Measurements from ENCODE around the gene HOXB3.
A peak's percentile ranks its signal among the peaks of the same experiment; 100 is the strongest.

Gene HOXB3

DNA sequence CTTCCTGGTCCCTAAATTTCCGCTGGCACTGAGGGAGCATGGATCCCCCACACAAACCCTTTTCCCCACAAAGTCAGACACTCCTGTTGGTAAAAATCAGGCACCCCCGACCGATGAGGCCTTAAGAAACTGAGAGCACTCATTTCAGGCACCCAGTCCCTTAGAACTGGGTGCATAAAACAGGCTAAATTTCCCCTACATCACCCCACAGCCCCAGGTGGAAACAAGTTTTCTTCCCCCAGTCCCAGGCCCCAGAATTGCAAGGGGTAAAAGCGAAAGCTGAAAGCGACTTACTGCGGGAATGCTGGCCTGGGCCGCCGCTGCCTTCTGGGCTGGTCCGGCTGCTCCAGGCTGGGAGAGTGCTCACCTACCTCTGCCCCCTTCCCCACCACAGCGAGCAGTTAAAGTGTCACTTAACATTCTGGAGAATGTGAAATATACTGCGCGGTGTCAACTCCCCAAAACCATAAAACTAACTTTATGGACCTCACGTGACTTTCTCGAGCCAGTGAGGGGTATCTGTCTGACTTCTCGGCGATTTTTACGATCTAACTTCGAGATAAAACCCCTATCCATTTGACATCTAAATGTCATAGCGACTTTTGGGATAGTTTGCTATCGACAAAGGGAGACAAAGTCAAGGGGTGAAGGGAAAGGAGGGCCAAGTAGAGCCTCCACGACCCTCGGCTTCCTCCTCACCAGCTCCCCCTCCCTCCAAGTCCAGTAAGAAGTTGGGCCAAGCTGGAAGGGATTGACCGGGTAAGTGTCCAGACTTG, at the start of gene HOXB3:
TSS of gene HOXB3 (minus strand) at position 411 of the 776 bp plus-strand sequence. CDS start 37,767 bp downstream, outside the sequence.
- DNase-seq, result no peak

DNA sequence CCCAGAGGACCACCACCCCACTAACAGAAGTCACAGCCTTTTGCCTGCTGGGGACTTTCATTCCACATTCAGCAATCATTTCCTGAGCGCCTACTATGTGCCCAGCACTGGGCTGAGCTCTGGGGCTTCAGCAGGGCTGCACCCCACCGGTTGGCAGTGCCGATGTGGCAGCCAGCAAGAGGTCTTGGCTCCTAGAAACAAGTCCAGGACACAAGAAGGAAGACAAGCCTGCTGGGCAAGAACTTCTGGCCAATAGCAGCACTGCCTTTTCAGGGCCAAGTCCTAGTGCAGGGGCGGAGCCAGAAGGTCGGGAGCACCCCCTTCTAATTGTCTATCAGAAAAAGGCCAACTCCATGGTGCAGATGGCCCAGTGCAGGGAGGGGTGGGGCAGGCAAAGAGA, 49.1 kb upstream of the HOXB3 start:
- no peak for DNase-seq

DNA sequence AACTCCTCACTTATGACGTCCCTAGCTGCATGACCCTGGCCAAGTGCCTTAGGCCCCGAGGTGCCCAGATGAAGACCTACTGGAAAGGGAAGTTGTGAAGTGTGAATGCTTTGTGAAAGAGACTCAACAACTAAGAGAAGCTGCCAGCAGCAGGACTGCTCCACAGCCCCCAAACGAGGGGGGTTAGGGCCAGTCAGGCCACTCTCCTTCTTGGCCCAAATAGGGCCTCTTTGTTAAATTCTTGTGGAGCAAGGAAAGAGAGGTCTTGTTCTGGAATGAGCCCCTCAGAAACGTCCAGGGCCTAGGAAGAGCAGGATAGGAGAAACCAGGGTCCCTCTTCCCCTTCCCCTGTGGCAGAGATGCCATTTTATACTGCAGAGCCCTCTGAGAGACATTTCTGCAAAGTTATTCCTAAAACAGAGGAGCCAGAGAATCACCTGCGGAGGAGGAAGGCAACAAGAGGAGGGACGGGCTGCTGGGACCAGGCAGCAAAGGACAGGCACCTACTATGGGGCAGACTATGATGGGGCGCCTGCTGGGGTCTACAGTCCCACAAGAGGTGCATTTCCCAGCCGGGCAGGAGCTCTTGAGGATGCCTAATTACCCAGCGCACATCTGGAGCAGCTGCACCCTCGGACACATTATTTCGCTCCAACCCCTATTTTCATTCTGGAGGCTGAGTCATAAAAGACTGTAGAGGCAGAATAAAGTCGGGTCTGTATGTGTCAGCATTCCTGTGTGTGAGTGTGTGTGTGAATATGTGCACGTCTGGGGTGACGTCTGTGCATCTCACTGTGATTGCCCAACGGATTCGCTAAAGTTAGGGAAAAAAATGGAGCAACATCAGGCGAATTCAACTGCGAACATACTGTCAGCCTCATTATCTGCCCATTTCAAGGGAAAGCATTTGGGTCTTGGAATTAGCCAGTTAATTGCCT, 47.6 kb upstream of the HOXB3 start:
- no peak for DNase-seq

DNA sequence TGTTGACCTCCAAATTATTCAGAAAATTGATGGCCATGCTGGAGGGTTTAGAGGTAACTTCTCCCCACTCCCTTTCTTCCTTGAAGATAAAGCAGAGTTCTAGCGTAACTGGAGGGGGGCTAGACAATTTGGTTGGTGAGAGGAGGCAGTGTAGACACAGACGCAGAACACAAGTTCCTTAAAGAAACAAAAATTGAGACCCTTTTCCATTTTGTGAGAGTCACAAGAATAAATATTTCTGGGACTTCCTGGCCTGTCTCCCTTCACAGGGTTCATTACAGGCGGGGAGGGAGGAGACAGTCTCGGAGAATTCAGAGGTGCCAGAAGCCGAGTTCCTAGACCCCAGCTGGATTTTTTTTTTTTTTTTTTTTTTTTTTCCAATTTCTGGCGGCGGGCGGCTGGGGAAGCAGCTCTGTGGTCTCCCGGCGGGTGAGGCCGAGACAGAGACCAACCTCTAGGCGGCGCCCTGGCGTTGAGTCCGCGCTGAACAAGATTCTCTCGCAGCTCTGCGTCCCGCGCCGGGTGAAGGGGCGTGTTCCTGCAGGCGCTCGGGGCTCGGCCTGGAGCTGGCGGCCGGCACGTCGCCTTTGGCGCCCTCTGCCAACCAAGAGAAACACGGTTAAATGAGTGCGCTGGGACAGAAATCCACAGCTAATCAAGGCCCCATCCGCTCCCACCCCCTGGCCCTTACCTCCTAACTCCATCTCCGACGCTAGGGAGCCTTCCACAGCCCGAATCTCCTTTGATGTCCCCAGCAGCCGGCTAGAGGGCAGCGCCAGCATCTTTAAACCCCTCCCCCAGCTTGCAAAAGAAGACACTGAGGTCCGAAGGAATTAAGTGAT, 46.4 kb upstream of the HOXB3 start:
- peak; percentile 68 for DNase-seq

DNA sequence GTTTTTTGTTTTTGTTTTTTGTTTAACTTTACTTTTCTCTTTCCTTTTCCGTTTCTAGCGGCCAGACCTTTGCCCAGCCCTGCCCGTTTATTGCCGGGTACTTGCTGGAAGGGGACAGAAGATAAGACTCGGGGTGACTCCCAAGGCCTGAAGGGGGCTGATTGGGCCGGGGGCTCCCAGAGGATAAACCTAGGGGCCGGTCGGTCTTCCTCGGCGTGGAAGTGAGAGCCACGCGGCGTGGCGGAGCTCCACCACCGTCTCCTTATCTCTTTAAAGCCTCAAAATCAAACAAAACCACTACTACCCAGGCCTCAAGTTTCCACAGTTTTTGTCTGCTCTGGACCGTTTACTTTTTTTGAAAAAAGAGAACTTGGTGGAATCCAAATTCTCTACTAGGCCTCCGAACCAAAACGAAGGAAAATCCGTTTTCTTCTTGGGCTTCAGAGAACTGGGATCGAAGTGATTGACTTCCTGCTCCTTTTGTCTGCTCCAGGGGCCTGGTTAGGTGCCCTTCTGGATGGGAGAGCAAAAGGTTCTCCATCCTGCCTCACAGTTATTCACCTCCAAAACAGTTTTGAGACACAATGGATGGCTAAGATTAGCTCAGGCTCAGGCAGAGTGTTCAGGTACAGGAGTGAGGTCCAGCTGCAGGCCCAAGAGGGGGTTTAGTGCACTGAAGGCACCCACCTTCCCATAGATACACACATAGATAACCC, 44.6 kb upstream of the HOXB3 start:
- no peak for DNase-seq

DNA sequence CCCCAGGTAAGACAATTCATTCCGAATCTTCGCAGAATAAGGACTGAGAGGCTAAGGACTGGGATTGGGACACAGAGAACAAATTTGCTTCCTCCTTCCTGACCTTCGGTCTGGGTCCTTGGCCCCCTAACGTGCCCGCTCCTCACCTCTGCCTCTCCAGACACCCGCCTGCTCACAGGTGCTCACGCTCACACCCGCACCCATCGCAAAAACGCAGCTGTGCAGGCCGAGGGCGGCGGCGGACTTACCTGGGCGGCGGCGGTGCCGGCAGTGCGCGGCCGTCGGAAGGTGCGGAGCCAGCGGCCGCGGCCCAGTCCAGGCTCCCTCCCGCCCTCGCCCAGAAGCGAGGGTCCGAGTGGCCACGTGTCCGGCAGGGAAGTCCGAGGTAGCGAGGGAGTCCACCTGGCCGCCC, 43.2 kb upstream of the HOXB3 start:
- DNase-seq, result no peak

DNA sequence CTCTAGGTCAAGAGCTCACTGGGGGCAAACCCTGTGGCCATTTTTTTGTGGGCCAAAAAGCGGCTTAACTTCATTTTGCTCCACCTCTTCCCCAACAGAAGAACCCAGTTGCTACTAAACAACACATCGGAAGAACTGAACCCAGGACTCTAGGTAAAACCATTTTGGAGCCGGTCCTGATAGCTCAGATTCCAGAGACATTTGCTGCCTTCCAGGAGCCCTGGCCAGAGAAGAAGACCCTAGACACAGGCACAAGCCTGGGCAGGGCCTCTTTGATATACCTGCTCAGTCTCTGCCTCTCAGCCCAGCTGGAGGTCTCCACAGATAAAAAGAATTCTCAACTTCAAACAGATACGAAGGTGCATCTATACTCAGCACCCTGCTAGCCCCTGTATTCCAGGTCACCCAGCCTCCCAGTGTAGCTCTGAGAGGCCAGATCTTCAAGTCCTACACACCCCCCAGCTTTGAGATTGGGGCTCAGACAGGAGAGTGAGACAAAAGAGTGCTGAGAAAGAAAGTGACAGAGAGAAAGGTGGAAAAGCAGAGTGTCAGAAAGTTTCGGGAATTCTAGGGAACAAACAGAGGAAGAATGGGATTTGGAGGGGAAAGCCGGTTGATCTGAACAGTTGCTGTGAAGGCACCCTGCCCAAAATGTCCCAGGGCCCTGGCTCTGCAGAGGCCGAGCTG, 42.7 kb upstream of the HOXB3 start:
- no peak for DNase-seq

DNA sequence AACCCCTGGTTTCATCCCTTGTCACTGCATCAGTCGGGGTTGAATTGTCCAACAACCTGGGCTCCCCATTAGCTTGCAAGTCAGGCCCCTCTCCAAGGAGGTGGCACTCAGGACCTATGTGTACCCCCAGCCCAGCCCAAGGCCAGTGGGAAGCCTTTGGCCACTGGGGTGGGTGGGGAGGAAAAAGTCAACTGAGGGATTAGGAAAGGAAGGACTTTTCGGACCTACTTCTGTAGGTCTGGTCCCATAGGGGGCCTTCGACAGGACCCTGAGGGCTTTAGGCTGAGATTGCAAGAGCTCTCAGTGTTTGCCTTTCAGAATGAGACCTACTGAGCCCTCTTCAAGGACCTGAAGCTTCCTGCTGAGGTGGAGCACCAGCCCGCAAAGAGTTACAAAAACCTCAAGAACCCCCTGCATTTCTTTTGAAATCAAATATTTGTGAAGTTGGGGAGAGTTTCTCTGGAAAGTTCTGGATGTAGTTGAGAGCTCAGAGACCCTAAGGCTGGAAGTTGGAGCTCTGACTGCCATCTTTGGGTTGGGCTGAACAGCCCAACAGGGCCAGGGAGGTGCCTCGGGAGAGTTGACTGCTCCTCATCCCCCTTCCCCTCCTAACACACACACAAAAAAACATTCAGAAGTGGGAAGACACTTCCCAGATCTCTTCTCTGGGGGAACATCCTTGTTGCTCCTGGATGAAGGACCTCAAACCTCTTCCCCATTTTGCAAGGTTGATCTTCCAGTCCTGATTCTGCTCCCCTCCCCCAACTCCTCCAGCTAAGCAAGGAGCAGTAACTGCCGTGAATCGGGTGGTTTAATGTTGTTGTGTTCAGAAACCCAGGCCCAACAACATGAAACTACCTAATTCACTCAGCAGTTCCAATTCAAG, 41.9 kb upstream of the HOXB3 start:
- DNase-seq, result no peak

DNA sequence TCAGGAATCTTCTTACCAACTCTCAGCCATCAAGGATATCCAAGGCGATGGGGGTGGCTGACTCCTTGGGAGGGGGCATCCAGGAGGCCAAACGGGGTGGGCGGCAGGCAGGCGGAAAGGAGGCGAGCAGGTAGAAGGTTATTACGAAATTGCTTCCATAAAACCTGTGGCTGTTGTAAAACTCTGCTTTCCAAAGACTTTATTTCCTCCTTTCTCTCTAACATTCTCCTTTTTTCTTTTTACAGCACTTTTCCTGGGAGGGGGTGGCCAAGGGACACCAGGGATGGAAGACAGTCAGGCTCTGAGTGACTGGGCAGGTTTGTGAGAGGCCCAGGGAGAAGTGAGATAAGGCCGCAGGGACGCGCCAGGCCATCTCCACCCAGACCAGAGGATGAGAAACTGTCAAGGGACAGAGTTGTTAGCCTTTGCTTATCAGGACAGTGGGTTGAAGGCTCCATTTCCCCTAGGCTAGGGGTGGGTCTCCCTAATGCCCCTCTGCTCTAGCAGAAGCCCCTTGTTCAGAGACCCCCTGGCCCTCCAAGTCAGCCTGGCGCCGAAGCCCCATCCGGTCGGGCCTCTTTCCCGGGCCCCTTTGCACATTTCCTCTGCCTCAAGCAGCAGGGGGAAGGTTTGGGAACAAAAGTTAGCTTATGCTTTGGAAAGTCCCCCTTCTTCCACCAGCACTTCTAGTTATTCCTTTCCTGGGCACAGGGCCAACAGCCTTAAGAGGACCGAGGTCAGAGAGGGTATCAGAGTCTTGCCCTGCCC, 41.1 kb upstream of the HOXB3 start:
- no peak for DNase-seq

DNA sequence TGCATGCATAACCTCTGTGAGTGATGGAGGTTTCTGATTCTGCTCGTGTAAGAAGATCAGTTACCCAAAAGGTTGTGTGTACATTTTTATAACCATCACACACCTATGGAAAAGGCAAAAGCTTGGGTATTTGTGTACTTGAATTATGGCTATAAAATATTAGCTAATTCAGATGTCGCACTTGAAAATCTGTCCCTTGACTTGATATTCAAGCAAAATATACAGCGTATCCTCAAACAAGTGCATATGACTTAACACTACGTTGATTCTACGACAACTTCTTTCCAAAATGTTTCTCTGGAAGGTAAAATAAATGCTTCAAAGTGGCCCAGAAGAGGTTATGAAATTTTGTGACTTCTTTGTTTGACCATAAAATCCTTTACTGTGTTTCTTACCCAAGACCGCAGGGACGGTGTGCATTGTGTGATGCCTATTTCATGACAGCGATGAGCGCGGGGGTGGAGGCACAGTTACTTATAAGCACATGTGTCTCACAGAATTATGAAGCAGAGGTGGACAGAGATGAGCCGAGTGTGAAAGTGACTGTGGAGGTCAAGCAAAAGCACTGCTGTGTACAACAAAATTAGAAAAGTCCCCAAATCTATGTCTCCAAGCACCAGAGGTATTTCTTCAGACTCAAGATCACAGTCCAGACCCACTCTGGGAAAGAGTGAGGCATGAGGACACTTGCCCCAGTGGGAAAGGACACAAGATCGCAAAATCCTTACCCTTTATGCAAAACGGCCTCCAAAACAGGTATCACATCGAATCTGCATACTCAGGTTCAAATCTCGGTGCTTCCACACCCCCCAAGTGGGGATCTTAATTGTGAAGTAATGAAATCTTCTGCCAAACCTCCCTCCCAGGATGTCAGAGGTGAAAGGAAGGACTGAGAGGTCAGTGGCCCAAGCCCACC, 40.2 kb upstream of the HOXB3 start:
- DNase-seq, result no peak

DNA sequence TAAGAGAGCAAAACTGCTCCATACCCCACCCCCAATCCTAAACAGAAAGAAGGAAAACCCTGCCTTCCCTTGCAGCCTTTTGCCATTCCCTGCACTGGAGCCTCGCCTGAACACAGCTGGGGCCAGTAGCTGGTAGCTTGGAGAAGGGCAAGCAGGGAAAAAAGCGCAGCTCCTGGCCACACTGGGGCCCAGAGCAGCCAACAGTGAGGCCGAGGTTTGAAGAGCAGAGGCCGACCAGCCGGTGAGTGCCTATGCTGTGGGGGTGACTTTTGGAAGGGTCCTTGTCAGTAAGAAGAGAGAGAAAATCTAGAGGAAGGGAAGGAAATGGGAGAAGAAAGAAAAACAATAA, 39.3 kb upstream of the HOXB3 start:
- DNase-seq, result no peak

DNA sequence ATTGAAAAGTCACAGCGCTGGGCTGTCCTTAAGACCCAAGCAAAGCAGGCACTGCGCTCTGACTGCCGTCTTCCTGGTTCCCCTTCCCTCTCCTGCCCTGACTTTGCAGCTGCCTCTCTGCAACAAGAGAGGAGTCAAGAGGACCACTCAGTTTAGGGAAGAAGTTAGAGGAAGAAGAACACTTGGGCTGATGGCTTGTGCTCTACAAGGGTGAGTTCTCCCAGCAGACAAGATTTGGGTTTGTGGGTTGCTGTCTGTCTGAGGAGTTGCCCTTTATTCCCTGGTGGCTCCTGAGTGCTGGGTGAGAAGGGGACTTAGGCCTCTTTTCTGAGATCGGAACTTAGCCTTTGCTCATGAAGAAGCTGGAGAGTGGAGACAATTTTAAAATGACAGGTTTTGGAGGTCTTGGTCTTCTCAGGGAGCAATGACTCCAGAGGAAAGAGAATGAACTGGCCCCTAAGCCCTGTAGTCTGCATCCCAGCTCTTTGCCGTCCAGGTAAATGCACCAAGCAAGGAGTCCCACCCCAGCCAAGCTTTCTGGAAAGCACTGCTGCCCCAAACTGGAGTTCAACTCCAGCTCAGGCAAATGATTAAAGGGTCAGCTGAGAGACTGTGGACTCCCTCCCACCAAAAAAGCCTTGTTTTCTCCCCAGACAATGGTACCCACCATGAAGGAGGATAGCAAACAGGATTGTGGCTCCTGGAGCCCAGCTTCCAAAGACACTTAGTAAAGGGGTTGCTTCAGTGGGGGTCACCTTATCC, 38.8 kb upstream of the HOXB3 start:
- no peak for DNase-seq

DNA sequence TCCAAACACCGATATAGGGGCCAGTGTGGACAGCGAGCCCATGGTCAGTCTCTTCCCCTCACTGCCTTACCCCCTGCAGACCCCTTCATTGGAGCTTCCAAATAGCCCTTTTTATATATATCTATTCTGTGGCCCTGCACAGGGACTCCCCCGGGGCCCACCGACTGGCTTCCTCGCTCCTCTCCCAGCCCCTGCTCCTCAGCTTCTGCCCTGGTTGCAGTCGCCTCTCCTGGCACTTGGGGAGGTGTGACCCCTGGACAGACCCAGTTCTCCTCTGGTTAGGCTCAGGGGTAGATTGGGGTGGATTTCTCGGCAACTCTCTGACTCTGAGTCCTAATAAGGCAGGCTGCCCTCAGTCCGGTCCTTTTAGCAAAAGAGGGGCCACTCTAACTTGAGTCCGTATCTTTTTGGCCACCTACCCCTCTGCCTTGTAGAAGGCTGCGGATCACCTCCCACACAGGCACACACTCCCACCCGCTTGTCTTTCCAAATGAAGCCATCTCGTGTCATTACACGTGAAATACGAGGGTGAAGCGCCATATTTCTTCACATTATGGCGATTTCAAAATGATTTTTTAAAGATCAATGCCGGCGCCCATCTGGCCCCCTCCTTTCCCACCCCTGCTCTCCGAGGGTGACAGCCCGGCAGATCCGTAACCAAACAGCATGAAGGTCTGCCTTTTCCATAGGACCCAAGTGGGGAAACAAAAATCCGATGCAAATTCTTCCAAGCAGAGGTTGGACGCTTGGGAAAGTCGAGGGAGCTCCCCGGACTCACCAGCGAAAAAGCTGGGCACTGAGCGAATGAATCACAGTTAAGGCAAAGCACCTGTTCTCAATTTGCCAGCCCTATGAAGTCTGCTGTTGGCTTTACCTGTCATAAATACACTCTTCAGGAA, 37.8 kb upstream of the HOXB3 start:
- no peak for DNase-seq

DNA sequence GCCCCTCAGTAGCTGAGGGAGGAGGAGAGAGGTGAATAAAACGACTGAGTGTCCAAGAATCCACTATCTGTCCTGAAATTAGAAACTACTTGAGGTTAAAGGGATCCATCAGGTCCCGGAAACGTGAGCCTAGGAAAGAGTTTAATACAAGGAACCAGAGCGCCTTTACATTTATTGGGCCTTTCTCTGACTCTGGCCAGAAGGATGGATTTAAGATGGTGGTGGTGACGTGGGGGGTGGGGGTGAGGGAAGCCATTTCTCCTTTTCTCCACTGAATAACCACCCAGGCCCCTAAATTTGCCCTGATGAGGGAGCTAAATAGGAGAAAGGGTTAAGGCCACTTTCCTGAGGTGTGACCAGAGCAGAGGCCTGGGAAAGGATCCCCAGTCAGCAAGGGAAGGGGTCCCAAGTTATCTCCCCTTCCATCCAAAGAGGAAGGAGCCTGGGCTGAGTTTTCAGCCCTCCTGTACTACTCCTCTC, 37.1 kb upstream of the HOXB3 start:
- DNase-seq, result no peak

DNA sequence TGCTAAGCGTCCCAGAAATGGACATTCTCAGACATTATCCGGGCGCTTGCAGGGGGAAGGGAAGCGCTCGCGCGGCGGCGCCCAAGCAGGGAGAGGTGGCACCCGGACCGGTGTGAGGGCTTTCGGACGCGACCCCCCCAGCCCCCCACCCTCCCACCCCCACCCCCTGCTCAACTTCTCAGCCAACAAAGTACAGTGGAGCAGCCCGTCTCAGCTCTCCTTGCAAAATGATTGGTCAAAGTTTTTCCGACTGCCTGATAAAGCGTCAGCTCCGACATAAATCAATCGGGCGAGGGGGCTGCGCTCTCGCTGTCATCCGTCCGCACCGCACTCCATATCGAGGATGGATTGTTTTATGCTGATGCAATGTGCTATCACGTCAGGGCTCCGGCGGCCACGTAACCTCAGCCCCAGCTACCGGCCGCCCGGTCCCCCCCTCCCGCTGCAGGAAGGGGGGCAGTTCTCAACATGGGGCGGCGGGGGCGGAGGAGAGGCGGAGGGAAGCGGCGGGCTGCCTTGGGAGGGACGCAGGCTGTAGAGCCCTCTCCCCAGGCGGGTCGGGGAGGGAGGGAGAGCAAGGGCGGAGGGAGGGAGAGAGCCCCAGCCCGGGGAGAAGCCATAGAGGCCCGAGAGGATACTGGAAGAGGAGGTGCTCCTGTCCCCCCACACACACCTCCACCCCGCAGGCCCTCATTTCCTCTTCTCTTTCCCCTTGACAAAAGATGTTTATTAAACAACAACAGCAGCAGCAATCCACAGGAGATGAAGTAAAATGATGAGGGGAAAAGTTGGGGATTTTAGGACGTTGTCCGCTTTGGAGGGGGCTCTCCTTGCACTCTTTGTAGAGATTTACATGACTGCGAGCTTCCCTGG, 36.4 kb upstream of the HOXB3 start, which contains the start of gene HOXB9:
TSS of gene HOXB9 (minus strand) at position 114 of the 873 bp plus-strand sequence. CDS start at position 25, 89 bp downstream.
- DNase-seq, result peak; percentile 52
